PC-3 (cell line): Measurements from ENCODE around the gene MAML3. TPM values are rescaled to one million over a fixed set of nuclear protein-coding genes. Genes with fewer than 3 reads are reported as not detected.

ENCODE experiments used
- ATAC-seq: fragments of 200-7000 bp; cut with Tn5 transposase; 2 replicates; pipeline ENCODE4 v1.9.1; 2020; ENCODE audit warnings: mild to moderate bottlenecking, moderate library complexity
- BruUV-seq: library from RNA; stranded (reverse); fragments of 400-500 nt; replicated peaks from 2 replicates; lab custom pipeline; 2021; lab: Mats Ljungman, UMichigan
- CTCF ChIA-PET: fragments of 300-600 bp; sonication (Branson Sonifier 250); formaldehyde crosslinking; loops from one replicate; lab custom pipeline; 2022; ENCODE audit warnings: antibody characterized with exemption; lab: Charles Lee
- POLR2A ChIA-PET: fragments of 300-600 bp; sonication (Branson Sonifier 250); formaldehyde crosslinking; loops from one replicate; lab custom pipeline; 2022; ENCODE audit warnings: antibody characterized with exemption; ENCODE audit not compliant: unreplicated experiment; lab: Charles Lee
- DNase-seq: peaks from one replicate; pipeline ENCODE4 v3.0.0-alpha.2; 2015
- H2AFZ ChIP-seq: fragments of 300-600 bp; sonication (generic); 2 replicates; pipeline ENCODE4 v1.6.0; 2016; ENCODE audit warnings: antibody characterized with exemption, low read length
- H3F3A ChIP-seq: fragments of 300-600 bp; sonication (generic); one replicate; pipeline ENCODE4 v1.6.0; 2017; ENCODE audit warnings: antibody characterized with exemption, low read length, control low read depth, mild to moderate bottlenecking; ENCODE audit not compliant: unreplicated experiment
- H3K27ac ChIP-seq: fragments of 300-600 bp; sonication (generic); 2 replicates; pipeline ENCODE4 v1.5.1; 2016; ENCODE audit warnings: mild to moderate bottlenecking, low read length
- H3K27me3 ChIP-seq: fragments of 300-600 bp; sonication (generic); 2 replicates; pipeline ENCODE4 v1.6.1; 2016; ENCODE audit warnings: low read length, mixed read lengths
- H3K36me3 ChIP-seq: fragments of 300-600 bp; sonication (generic); 2 replicates; pipeline ENCODE4 v1.6.1; 2016; ENCODE audit warnings: low read depth, mixed run types, low read length, mixed read lengths
- H3K4me1 ChIP-seq: fragments of 300-600 bp; sonication (generic); 2 replicates; pipeline ENCODE4 v1.5.1; 2016; ENCODE audit warnings: low read length; ENCODE audit not compliant: insufficient read depth
- H3K4me2 ChIP-seq: fragments of 300-600 bp; sonication (generic); 2 replicates; pipeline ENCODE4 v1.6.0; 2016; ENCODE audit warnings: low read length
- H3K4me3 ChIP-seq: fragments of 300-600 bp; sonication (generic); 2 replicates; pipeline ENCODE4 v1.5.1; 2016; ENCODE audit warnings: mild to moderate bottlenecking, low read length, mixed read lengths
- H3K79me2 ChIP-seq: fragments of 300-600 bp; sonication (generic); 2 replicates; pipeline ENCODE4 v1.6.1; 2017; ENCODE audit warnings: low read length, mixed read lengths
- H3K9ac ChIP-seq: fragments of 300-600 bp; sonication (generic); 2 replicates; pipeline ENCODE4 v1.6.0; 2016; ENCODE audit warnings: mild to moderate bottlenecking, low read length
- H3K9me2 ChIP-seq: fragments of 300-600 bp; sonication (generic); replicated peaks from 2 replicates; pipeline ENCODE4 v1.6.1; 2016; ENCODE audit warnings: mixed run types, low read length, mixed read lengths
- H3K9me3 ChIP-seq: fragments of 300-600 bp; sonication (generic); 2 replicates; pipeline ENCODE4 v1.6.1; 2016; ENCODE audit warnings: low read length, mixed read lengths
- H4K20me1 ChIP-seq: fragments of 300-600 bp; sonication (generic); 2 replicates; pipeline ENCODE4 v1.6.1; 2016; ENCODE audit warnings: low read length, mixed read lengths
- CTCF ChIP-seq: fragments of 300-600 bp; sonication (generic); conservative IDR thresholded peaks from 2 replicates; pipeline ENCODE4 v1.5.1; 2017; ENCODE audit warnings: antibody characterized with exemption, low read depth, mild to moderate bottlenecking, low read length
- EZH2 ChIP-seq: fragments of 300-600 bp; sonication (generic); IDR thresholded peaks from one replicate; pipeline ENCODE4 v1.6.1; 2017; ENCODE audit warnings: antibody characterized with exemption, mild to moderate bottlenecking, low read length; ENCODE audit not compliant: unreplicated experiment
- EZH2phosphoT487 ChIP-seq: fragments of 300-600 bp; sonication (generic); IDR thresholded peaks from 2 replicates; pipeline ENCODE4 v1.6.1; 2018; ENCODE audit warnings: mild to moderate bottlenecking, antibody characterized with exemption, low read length, borderline replicate concordance
- intact Hi-C: fragments of 100-400 bp; cut with micrococcal nuclease; formaldehyde crosslinking; loops from 2 replicates; pipeline ENCODE4 v1.9.0; 2023
- total RNA-seq: library from RNA; depleted of rRNA; stranded (reverse); fragments of >200 nt; gene quantifications from 2 replicates; pipeline ENCODE4 v1.2.3, GENCODE V29; 2014

Gene MAML3
- total RNA-seq, 1 experiment from 2014 or later, result 4.3 TPM

DNA sequence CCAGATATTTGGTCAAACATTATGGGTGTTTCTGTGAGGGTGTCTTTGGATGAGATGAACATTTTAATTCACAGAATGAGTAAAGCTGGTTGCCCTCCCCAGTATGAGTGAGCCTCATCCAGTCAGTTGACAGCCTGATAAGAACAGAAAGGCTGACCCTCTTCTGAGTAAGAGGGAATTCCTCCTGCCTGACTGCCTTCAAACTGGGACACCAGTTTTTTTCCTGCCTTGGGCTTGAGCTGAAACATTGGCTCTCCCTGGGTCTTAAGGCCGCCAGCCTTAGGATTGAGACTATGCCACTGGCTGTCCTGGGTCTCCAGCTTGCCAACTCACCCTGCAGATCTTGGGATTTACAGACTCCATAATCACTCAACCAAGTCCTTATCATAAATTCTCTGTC is 14.5 kb upstream of the MAML3 start:
- H3K4me2 ChIP-seq, result no peak overlapping the region
- intact Hi-C loops, result no loop called here
- H2AFZ ChIP-seq, result no peak overlapping the region
- no TSS peak for BruUV-seq
- no peaks in the 10 kb centered on the region for H3F3A ChIP-seq
- no peaks in the 10 kb centered on the region for H3K36me3 ChIP-seq
- H3K9ac ChIP-seq, result no peak overlapping the region
- TF ChIP-seq EZH2phosphoT487 (no peak), EZH2 (no peak), CTCF (no peak)
- H3K9me2 ChIP-seq, result no peaks in the 10 kb centered on the region
- H3K4me3 ChIP-seq, result no peak overlapping the region
- H3K27me3 ChIP-seq, result no peaks in the 10 kb centered on the region
- POLR2A ChIA-PET, result no interaction called here
- H3K9me3 ChIP-seq, result no peaks in the 10 kb centered on the region
- H3K79me2 ChIP-seq, result no peaks in the 10 kb centered on the region
- ATAC-seq (no peak), DNase-seq (no peak)
- H3K4me1 ChIP-seq, result no peaks in the 10 kb centered on the region
- no peak overlapping the region for H3K27ac ChIP-seq
- no peaks in the 10 kb centered on the region for H4K20me1 ChIP-seq
- CTCF ChIA-PET, result no interaction called here

DNA sequence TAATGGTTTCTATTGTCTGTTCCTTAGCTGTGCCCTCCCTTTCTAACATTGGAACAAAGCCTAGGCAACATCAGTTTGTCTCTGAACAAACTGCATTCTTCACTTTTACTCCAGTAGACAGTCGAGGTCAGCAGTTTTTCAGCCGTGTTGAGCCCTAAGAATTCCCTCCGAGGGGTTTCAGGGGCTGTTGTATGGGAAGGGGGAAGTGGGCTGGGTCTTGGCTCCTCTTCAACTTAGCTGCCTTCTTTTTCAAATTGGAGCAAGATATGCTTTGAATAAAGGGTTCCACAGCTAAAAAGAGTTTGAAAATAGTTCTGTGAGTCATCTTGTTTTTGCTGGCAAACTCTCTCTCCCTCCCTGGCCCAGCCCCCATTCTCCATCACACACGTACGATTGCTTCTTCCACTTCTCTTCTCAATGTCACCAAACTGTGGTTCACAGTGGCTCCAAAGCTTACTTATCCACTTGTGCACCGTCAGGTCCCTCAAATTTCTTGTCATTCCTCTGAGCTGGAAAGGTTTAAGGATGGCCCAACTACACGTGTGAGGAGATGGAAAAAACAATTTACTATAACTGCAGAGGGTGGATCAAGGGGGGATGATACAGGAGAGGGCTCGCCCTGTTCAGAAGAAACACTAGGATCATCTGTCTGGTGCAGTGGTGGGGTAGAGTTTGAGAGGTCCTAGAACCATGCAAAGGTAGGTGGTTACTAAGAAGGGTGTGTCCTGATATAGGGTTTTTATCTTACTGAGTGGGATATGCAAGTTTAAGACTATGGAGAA is 9.2 kb upstream of the MAML3 start:
- intact Hi-C loops, result no loop called here
- H3K79me2 ChIP-seq, result no peaks in the 10 kb centered on the region
- DNase-seq (no peak), ATAC-seq (no peak)
- no peak overlapping the region for H2AFZ ChIP-seq
- no peaks in the 10 kb centered on the region for H3K9me3 ChIP-seq
- H3K4me2 ChIP-seq, result no peak overlapping the region
- no peak overlapping the region for H3K27ac ChIP-seq
- H3K9ac ChIP-seq, result no peak overlapping the region
- H3F3A ChIP-seq, result no peaks in the 10 kb centered on the region
- TF ChIP-seq EZH2 (no peak), CTCF (no peak), EZH2phosphoT487 (no peak)
- CTCF ChIA-PET, result no interaction called here
- no peak overlapping the region for H3K4me3 ChIP-seq
- no peaks in the 10 kb centered on the region for H4K20me1 ChIP-seq
- H3K27me3 ChIP-seq, result no peaks in the 10 kb centered on the region
- POLR2A ChIA-PET, result no interaction called here
- no TSS peak for BruUV-seq
- H3K4me1 ChIP-seq, result 0 out of 2 replicates have a peak, but pooled peaks cover 3% of the 10 kb centered on the region
- H3K9me2 ChIP-seq, result no peaks in the 10 kb centered on the region
- H3K36me3 ChIP-seq, result no peaks in the 10 kb centered on the region

DNA sequence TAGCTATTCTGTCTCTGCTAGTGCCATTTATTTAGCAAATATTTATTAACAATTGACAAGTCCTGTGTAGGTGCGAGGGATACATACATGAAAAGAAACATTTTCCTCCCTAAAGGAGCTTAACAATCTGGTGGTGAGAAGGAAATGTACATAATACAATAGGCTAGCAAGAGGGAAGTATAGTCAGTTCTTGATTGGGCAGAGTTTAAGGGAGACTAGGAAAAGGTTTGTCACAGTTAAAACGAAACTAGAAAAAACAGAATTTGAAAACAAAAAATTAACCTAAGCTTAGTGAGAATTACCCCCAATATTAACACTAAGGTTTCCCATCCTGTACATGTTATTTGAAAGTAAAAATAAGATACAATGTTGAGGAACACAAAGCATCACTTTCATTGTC is 8.6 kb upstream of the MAML3 start:
- Histone ChIP-seq H2AFZ (no peak overlapping the region), H3F3A (no peaks in the 10 kb centered on the region), H3K79me2 (no peaks in the 10 kb centered on the region), H3K9me2 (no peaks in the 10 kb centered on the region), H3K36me3 (no peaks in the 10 kb centered on the region), H3K27me3 (no peaks in the 10 kb centered on the region), H3K9me3 (no peaks in the 10 kb centered on the region), H3K4me2 (no peak overlapping the region), H3K4me3 (no peak overlapping the region), H3K9ac (no peak overlapping the region), H4K20me1 (no peaks in the 10 kb centered on the region), H3K27ac (no peak overlapping the region), H3K4me1 (0 out of 2 replicates have a peak, but pooled peaks cover 3% of the 10 kb centered on the region)
- DNase-seq, result no peak
- intact Hi-C loops, result no loop called here
- CTCF ChIA-PET, result no interaction called here
- no peak for TF ChIP-seq EZH2
- TF ChIP-seq EZH2phosphoT487, result no peak
- no peak for TF ChIP-seq CTCF
- BruUV-seq, result no TSS peak
- POLR2A ChIA-PET, result no interaction called here
- no peak for ATAC-seq
